H9 (cell line): Measurements from ENCODE around the gene HS6ST3. TPM values are rescaled to one million over a fixed set of nuclear protein-coding genes. Genes with fewer than 3 reads are reported as not detected.

ENCODE experiments used
- DNase-seq: peaks from one replicate; pipeline ENCODE4 v3.0.0-alpha.2; 2017
- H2AFZ ChIP-seq: one replicate; pipeline ENCODE4 v1.6.1; 2013; ENCODE audit warnings: mild to moderate bottlenecking, low read length, control low read depth, moderate library complexity
- H2AK5ac ChIP-seq: 2 replicates; pipeline ENCODE4 v1.6.1; 2013; ENCODE audit warnings: low read length, control low read depth, mixed read lengths; ENCODE audit not compliant: insufficient read length
- H2BK120ac ChIP-seq: one replicate; pipeline ENCODE4 v1.6.1; 2013; ENCODE audit warnings: low read depth, mild to moderate bottlenecking, low read length, control low read depth, inconsistent platforms; ENCODE audit not compliant: poor library complexity, severe bottlenecking
- H2BK12ac ChIP-seq: 2 replicates; pipeline ENCODE4 v1.6.1; 2013; ENCODE audit warnings: low read length, control low read depth, mixed read lengths, low read depth; ENCODE audit not compliant: insufficient read length
- H2BK15ac ChIP-seq: 2 replicates; pipeline ENCODE4 v1.6.1; 2013; ENCODE audit warnings: low read depth, low read length, control low read depth
- H2BK20ac ChIP-seq: one replicate; pipeline ENCODE4 v1.6.1; 2013; ENCODE audit warnings: low read depth, mild to moderate bottlenecking, low read length, control low read depth, inconsistent platforms; ENCODE audit not compliant: poor library complexity, severe bottlenecking
- H2BK5ac ChIP-seq: 2 replicates; pipeline ENCODE4 v1.6.1; 2013; ENCODE audit warnings: low read length, control low read depth, mixed read lengths; ENCODE audit not compliant: insufficient read length
- H3K14ac ChIP-seq: 2 replicates; pipeline ENCODE4 v1.6.1; 2013; ENCODE audit warnings: low read length, control low read depth; ENCODE audit not compliant: insufficient read depth
- H3K18ac ChIP-seq: 2 replicates; pipeline ENCODE4 v1.6.1; 2013; ENCODE audit warnings: low read depth, mild to moderate bottlenecking, mixed read lengths, low read length, control low read depth; ENCODE audit not compliant: insufficient read length
- H3K23ac ChIP-seq: 2 replicates; pipeline ENCODE4 v1.6.1; 2013; ENCODE audit warnings: low read length, control low read depth, mixed read lengths, low read depth; ENCODE audit not compliant: insufficient read length
- H3K23me2 ChIP-seq: 2 replicates; pipeline ENCODE4 v1.6.1; 2013; ENCODE audit warnings: low read depth, mild to moderate bottlenecking, mixed read lengths, low read length, control low read depth; ENCODE audit not compliant: insufficient read length, poor library complexity, severe bottlenecking
- H3K27ac ChIP-seq: 2 replicates; pipeline ENCODE4 v1.5.1; 2013; ENCODE audit warnings: low read length, control low read depth, mixed read lengths, low read depth; ENCODE audit not compliant: insufficient read length
- H3K27me3 ChIP-seq: 2 replicates; pipeline ENCODE4 v1.6.1; 2013; ENCODE audit warnings: low read length, control low read depth, inconsistent platforms; ENCODE audit not compliant: insufficient read depth
- H3K4ac ChIP-seq: 2 replicates; pipeline ENCODE4 v1.6.1; 2013; ENCODE audit warnings: low read depth, mild to moderate bottlenecking, control low read depth, inconsistent platforms, low read length, moderate library complexity
- H3K4me1 ChIP-seq: 2 replicates; pipeline ENCODE4 v1.6.1; 2013; ENCODE audit warnings: low read length, control low read depth, inconsistent platforms; ENCODE audit not compliant: insufficient read depth
- H3K4me2 ChIP-seq: 2 replicates; pipeline ENCODE4 v1.6.1; 2013; ENCODE audit warnings: low read length, control low read depth, mixed read lengths; ENCODE audit not compliant: insufficient read length, insufficient read depth
- H3K56ac ChIP-seq: 2 replicates; pipeline ENCODE4 v1.6.1; 2013; ENCODE audit warnings: low read depth, mild to moderate bottlenecking, mixed read lengths, low read length, control low read depth; ENCODE audit not compliant: insufficient read length
- H3K79me1 ChIP-seq: 2 replicates; pipeline ENCODE4 v1.6.1; 2013; ENCODE audit warnings: low read depth, mild to moderate bottlenecking, moderate library complexity, low read length, control low read depth, inconsistent platforms; ENCODE audit not compliant: insufficient read depth, poor library complexity, severe bottlenecking
- H3K79me2 ChIP-seq: 2 replicates; pipeline ENCODE4 v1.6.1; 2013; ENCODE audit warnings: low read length, control low read depth, inconsistent platforms; ENCODE audit not compliant: insufficient read depth
- H3K9ac ChIP-seq: 2 replicates; pipeline ENCODE4 v1.6.1; 2013; ENCODE audit warnings: low read length, control low read depth, mixed read lengths; ENCODE audit not compliant: insufficient read length; ENCODE audit errors: extremely low read depth
- H3K9me3 ChIP-seq: one replicate; pipeline ENCODE4 v1.6.1; 2013; ENCODE audit warnings: low read depth, low read length, inconsistent platforms; ENCODE audit not compliant: control insufficient read depth
- H3T11ph ChIP-seq: one replicate; pipeline ENCODE4 v1.6.1; 2013; ENCODE audit warnings: mild to moderate bottlenecking, low read length, control low read depth, inconsistent platforms
- H4K20me1 ChIP-seq: one replicate; pipeline ENCODE4 v1.6.1; 2013; ENCODE audit not compliant: control insufficient read depth, insufficient read length, insufficient read depth
- H4K5ac ChIP-seq: 2 replicates; pipeline ENCODE4 v1.6.1; 2013; ENCODE audit warnings: low read depth, mild to moderate bottlenecking, mixed read lengths, low read length, control low read depth; ENCODE audit not compliant: insufficient read length
- H4K8ac ChIP-seq: replicated peaks from 2 replicates; pipeline ENCODE4 v1.6.1; 2013; ENCODE audit warnings: low read length, control low read depth, mixed read lengths, low read depth; ENCODE audit not compliant: insufficient read length
- H4K91ac ChIP-seq: 2 replicates; pipeline ENCODE4 v1.6.1; 2013; ENCODE audit warnings: low read depth, mild to moderate bottlenecking, moderate library complexity, mixed read lengths, low read length, control low read depth; ENCODE audit not compliant: insufficient read length
- H3K27ac Mint-ChIP-seq, 3 experiments: 2 replicates in 2 of 3; 3 replicates in 1 of 3; pipeline ENCODE4 v1.8.0; 2020 to 2021; ENCODE audit warnings: mixed read lengths in 3 of 3, mild to moderate bottlenecking in 1 of 3, moderate library complexity in 1 of 3
- H3K27me3 Mint-ChIP-seq: 2 replicates; pipeline ENCODE4 v1.8.0; 2021; ENCODE audit warnings: low read depth, mild to moderate bottlenecking, moderate library complexity, mixed read lengths
- H3K36me3 Mint-ChIP-seq, 3 experiments: 2 replicates in 2 of 3; 3 replicates in 1 of 3; pipeline ENCODE4 v1.8.0; 2020 to 2021; ENCODE audit warnings: low read depth in 3 of 3, mixed read lengths in 3 of 3; ENCODE audit not compliant: insufficient read depth in 1 of 3
- H3K4me1 Mint-ChIP-seq, 2 experiments: 2 replicates each; pipeline ENCODE4 v1.8.0; 2020; ENCODE audit warnings: mixed read lengths in 2 of 2
- H3K4me3 Mint-ChIP-seq, 2 experiments: 2 replicates in 1 of 2; 3 replicates in 1 of 2; pipeline ENCODE4 v1.8.0; 2020 to 2021; ENCODE audit warnings: mild to moderate bottlenecking in 2 of 2, mixed read lengths in 2 of 2, moderate library complexity in 1 of 2
- H3K9me3 Mint-ChIP-seq, 2 experiments: 2 replicates in 1 of 2; 3 replicates in 1 of 2; pipeline ENCODE4 v1.8.0; 2020; ENCODE audit warnings: mild to moderate bottlenecking in 2 of 2, mixed read lengths in 2 of 2, moderate library complexity in 1 of 2
- WGBS: extraction: QIAGEN DNeasy Blood & Tissue Kit; methylation state at CpG from one replicate; pipeline ENCODE4 v1.1.7; 2013; ENCODE audit warnings: missing lambda C conversion rate, low lambda C conversion rate, mixed read lengths; ENCODE audit not compliant: insufficient read length; ENCODE audit errors: extremely low coverage; 5-methylcytosine and 5-hydroxymethylcytosine counted together
- total RNA-seq: library from RNA; stranded (reverse); gene quantifications from 2 replicates; pipeline ENCODE4 v1.2.1, GENCODE V29; 2021
- TF ChIP-seq, protein P1 (sequence below): fragments of 200-600 bp; sonication (generic); conservative IDR thresholded peaks from 3 replicates; pipeline ENCODE4 v1.8.0; 2021; ENCODE audit warnings: antibody characterized with exemption, mild to moderate bottlenecking

HS6ST3 gene
- total RNA-seq, 1 experiment from 2014 or later, result 0.44 TPM

DNA sequence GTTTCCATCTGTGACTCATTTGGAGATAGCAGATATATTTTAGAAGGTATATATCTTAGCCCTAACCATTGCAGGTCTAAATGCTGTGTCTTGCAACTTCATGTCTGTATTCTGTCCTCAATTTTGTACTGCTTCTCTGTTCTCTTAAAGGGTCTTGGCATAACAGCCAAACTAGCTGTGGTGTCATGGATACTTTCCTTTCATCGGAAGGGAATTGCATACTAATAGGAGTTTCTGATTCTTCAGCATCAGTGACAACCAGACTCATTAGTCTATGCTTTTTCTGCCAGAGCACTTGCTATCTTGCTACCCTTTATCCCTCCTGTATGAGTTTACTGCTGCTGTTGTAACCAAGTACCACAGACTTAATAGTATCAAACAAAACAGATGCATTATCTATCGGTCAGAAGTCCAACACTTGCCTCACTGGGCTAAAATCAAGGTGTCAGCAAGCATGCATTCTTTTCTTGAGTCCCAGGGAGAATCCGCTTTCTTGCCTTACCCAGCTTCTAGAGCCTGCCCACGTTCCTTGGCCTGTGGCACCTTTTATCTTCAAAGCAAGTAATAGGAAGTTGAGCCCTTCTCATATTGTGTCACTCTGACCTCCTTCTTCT is 253.1 kb downstream of the HS6ST3 start:
- Histone ChIP-seq H3K4me1 (no peaks in the 10 kb centered on the region), H2AFZ (no peak overlapping the region), H2BK15ac (no peak overlapping the region), H2BK20ac (no peak overlapping the region), H3K14ac (no peak overlapping the region), H2BK120ac (no peak overlapping the region), H2BK5ac (no peak overlapping the region), H3K18ac (no peak overlapping the region), H3K23ac (no peak overlapping the region), H3K9me3 (no peaks in the 10 kb centered on the region), H3K27me3 (no peaks in the 10 kb centered on the region), H3T11ph (no peak overlapping the region), H4K8ac (no peak overlapping the region), H3K27ac (no peak overlapping the region), H4K20me1 (no peaks in the 10 kb centered on the region), H3K79me1 (no peaks in the 10 kb centered on the region), H2AK5ac (no peak overlapping the region), H3K23me2 (no peaks in the 10 kb centered on the region), H3K9ac (no peak overlapping the region), H4K5ac (no peak overlapping the region), H3K4ac (no peak overlapping the region), H4K91ac (no peak overlapping the region), H3K4me2 (no peak overlapping the region), H3K79me2 (no peaks in the 10 kb centered on the region), H2BK12ac (no peak overlapping the region), H3K56ac (no peak overlapping the region)
- no peaks in the 10 kb centered on the region; a peak in 1 of 4 replicates for H3K4me1 Mint-ChIP-seq
- no peak for DNase-seq
- H3K4me3 Mint-ChIP-seq, result no peak overlapping the region
- TF ChIP-seq, protein P1, sequence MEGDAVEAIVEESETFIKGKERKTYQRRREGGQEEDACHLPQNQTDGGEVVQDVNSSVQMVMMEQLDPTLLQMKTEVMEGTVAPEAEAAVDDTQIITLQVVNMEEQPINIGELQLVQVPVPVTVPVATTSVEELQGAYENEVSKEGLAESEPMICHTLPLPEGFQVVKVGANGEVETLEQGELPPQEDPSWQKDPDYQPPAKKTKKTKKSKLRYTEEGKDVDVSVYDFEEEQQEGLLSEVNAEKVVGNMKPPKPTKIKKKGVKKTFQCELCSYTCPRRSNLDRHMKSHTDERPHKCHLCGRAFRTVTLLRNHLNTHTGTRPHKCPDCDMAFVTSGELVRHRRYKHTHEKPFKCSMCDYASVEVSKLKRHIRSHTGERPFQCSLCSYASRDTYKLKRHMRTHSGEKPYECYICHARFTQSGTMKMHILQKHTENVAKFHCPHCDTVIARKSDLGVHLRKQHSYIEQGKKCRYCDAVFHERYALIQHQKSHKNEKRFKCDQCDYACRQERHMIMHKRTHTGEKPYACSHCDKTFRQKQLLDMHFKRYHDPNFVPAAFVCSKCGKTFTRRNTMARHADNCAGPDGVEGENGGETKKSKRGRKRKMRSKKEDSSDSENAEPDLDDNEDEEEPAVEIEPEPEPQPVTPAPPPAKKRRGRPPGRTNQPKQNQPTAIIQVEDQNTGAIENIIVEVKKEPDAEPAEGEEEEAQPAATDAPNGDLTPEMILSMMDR, result no peak
- H3K27me3 Mint-ChIP-seq, result no peaks in the 10 kb centered on the region
- no peaks in the 10 kb centered on the region for H3K36me3 Mint-ChIP-seq
- no peaks in the 10 kb centered on the region for H3K9me3 Mint-ChIP-seq
- no CpG with 5 or more reads among the region's 4 CpGs for WGBS
- no peak overlapping the region for H3K27ac Mint-ChIP-seq
